Suppressor macrophage treated with lipopolysaccharide for 1 hour (primary cell): ENCODE data around the gene SCN2A.

ENCODE experiments used
- DNase-seq, 3 donors: peaks; one replicate each; pipeline ENCODE4 v3.0.0-alpha.2; 2020 to 2022

The SCN2A gene

DNA sequence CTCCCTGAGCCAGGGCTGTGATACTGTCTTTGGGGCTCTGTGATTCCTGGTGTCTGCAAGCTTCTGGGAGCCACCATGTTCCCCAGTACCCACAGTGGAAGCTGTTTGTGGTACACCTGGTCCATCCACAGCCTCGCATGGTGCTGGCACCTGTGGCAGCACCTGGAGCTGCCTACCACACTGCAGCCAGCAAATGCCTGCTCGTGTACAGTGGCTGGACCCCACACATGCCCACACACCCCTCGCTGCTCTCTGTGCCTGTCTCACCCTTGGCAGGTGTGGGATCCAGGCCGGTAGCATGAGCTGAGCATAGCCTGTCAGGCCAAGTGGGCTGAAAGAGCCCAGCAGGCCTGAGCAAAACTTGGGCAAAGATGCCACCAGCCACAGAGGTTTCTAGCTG lies 188.5 kb downstream of the SCN2A start:
- DNase-seq, result no peak

DNA sequence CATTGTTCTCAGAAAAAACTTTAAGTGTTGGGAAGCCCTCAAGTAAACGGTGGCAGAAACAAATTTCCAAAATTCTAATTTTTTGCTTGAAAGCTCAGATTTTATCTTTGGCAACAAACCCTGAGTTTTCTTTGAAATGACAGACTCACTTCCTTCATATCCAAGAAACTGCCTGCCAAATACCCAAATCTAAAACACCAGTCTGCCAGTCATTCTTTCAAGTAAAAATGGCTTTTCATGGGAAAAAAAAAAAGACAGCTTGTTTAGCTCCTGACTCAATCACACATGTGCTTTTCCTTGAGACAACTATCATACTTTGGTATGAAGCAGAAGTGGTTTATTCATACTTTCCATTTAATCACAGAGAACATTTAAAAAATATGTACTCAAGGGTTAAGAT lies 189.7 kb downstream of the SCN2A start:
- no peak for DNase-seq

DNA sequence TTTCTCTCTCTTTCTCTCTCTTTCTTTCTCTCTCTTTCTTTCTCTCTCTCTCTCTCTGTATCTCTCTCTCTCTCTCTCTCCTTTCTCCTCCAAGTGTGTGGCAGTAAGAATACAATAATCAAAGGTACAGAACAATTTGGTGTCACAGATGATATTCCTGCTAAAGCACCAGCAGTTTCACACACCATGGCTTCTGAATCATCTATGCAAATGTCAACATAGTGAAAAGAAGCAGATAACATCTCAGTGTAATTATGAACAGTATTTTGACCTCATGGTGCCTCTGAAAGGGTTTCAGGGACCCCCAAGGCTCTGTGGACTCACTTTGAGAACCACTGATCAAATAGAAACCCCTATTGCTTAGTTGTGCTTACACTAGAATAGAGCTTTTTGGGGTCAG lies 191.8 kb downstream of the SCN2A start:
- no peak for DNase-seq

DNA sequence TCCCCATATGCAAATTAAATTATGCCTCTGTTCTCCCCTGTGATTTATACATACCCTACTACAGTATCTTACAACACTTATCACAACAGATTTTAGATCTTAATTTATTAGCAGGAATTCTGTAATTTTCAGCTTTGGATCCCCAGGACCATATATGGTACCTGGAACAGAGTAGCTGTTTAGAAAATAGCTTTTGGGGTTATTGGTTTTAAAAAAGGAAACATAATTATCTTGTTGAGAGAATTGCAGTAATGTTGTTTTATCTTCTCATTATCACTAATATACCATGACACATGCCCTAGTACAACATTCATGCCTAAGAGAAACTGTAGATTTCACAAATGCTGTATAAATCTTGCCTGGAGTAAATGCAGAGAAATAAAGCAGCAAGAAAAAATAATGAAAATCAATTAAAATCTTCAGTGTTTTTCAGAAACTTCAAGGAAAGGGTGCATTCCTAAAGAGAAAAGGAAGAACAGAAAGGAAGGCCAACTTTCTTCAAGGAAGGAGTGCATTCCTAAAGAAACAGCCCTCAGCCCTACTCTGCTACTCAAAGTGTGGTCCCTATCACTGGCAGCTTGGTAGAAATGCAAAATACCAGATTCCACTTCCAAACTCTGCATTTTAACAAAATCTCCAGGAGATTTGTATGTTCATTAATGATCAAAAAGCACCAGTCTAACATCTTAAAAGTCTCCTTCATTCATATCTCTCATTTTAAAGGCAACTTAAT lies 193.2 kb downstream of the SCN2A start:
- no peak for DNase-seq

DNA sequence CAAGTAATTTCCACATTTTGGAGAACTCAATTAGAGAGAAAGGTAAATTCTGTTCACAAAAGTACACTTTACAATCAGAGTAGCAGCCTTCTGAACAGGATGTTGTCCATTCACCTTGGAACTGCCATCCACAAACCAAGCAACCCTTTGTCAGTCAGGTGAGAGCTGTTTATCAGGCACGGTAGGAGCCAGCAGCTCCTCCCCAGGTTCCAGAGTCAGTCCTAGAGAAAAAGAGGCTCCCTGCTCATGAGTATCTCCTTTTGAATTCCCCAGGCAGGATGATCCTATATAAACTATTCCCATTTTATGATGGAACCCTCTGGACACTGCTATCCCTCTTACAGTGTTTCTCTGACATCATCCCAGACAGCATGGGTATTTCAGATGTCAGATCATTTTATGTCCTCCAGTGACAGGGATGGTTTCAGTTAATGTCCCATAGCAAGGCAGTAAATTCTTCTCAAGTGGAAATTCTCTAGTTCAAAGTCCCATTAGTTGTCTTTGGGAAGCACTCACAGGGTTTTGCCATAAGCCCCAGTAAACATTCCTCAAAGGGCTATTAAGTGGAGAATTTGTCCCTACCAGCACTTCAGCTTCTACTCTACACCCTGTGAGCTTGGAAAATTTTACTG lies 195.8 kb downstream of the SCN2A start:
- DNase-seq, result no peak

DNA sequence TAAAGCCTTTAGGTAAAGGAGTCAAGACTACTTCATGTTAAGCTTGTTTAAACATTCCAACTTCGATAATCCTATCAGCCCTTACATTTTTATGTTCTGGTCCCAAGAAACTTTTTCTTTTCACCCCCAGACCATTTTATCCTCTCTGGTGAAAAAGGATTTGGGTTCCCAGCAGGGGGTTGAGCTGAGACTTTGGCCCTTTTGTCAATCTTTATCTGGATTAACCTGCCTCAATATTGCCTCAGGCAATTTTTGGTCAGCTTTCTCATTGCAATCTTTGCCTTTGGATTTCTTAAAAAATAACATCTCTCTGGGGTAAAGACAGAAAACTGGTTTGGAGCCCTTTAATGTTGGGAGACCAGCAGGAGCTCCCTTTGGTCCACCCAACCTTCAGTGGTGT lies 196.4 kb downstream of the SCN2A start:
- DNase-seq, result no peak

DNA sequence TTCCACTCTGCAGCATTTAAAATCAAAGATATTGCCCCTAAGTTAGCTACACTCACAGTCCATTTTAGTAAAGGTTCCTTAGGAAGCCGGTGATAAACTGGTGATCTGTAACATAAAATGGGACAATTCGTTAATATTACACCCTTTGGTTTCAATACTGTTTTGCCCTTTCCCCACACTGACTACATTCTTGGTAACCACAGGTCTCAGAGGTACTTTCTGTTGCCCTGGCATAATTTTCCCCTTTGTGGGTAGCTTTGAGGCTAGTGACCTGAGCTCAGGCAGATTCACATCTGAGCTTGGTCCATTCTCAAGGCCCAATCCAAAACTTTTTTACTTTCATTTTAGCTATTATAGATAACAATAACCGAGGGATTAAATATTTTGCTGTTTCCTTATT lies 197.3 kb downstream of the SCN2A start:
- no peak for DNase-seq

DNA sequence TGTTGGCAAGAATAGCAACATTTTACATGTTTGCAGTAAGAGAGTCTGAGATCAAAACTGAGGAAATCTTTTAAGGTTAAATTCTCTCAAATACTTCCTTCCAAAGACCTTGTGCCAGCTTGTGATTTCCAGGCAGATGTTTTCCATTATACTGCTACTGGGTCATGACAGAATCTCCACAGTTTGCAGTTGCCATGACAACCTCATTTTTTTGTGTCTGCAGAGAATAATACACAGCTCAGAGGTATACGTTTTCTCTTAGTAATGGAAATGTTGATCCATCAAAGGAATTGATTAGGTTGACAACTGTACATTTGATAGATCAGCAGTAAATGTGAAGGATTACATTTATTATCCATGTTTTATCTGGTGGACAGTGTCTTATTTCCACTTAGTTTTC lies 201.2 kb downstream of the SCN2A start:
- no peak for DNase-seq
